ENCODE measurements around the gene IKBIP. TPM values are rescaled to one million over a fixed set of nuclear protein-coding genes. Genes with fewer than 3 reads are reported as not detected.
A peak's percentile ranks its signal among the peaks of the same experiment; 100 is the strongest.

The IKBIP gene
- total RNA-seq (2014; rRNA removed; shearing (Covaris generic); ENCODE audit: low replicate concordance), result 48.9 and 79.7 TPM in 2 replicates

- peak; percentile 97 for DNase-seq
- Histone ChIP-seq H3K9me3 (no peaks in the 10 kb centered on the region), H3K36me3 (peaks cover 28% of the 10 kb centered on the region), H3K4me3 (peak within 1 kb of the TSS; percentile 76), H3K27me3 (no peaks in the 10 kb centered on the region)
These were observed at the start of gene IKBIP, which contains the start of gene APAF1 for GRCh38 chr12:98644712-98645571. Gene IKBIP (minus strand): TSS chr12:98644788. CDS start chr12:98644701, 87 bp downstream. Gene APAF1 (plus strand): TSS chr12:98645290. CDS start chr12:98648360, 3,070 bp downstream.

GRCh38 chr12:98691351-98691750 is 46.8 kb upstream of the IKBIP start:
- H3K36me3 ChIP-seq, result peaks cover 26% of the 10 kb centered on the region
- no peak for DNase-seq

GRCh38 chr12:98686603-98687002 is 42.0 kb upstream of the IKBIP start:
- Histone ChIP-seq H3K4me3 (no peak overlapping the region), H3K36me3 (peaks cover 53% of the 10 kb centered on the region), H3K27me3 (no peaks in the 10 kb centered on the region), H3K9me3 (no peaks in the 10 kb centered on the region)
- DNase-seq, result no peak

More at GRCh38 chr12:98691351-98691750, 46.8 kb upstream of the IKBIP start:
- no peaks in the 10 kb centered on the region for H3K27me3 ChIP-seq
- H3K9me3 ChIP-seq, result no peaks in the 10 kb centered on the region
- no peak overlapping the region for H3K4me3 ChIP-seq

- peaks cover 57% of the 10 kb centered on the region for H3K36me3 ChIP-seq
- no peaks in the 10 kb centered on the region for H3K9me3 ChIP-seq
- DNase-seq, result no peak
- no peaks in the 10 kb centered on the region for H3K27me3 ChIP-seq
- no peak overlapping the region for H3K4me3 ChIP-seq
These were observed 39.6 kb upstream of the IKBIP start for GRCh38 chr12:98684199-98684598.

GRCh38 chr12:98679611-98680005 is 35.0 kb upstream of the IKBIP start:
- no peak for DNase-seq
- Histone ChIP-seq H3K9me3 (no peaks in the 10 kb centered on the region), H3K4me3 (no peak overlapping the region), H3K27me3 (no peaks in the 10 kb centered on the region), H3K36me3 (peaks cover 44% of the 10 kb centered on the region)

GRCh38 chr12:98678946-98679610 is 34.5 kb upstream of the IKBIP start:
- no peak for DNase-seq
- peaks cover 42% of the 10 kb centered on the region for H3K36me3 ChIP-seq
- H3K4me3 ChIP-seq, result no peak overlapping the region
- no peaks in the 10 kb centered on the region for H3K27me3 ChIP-seq
- H3K9me3 ChIP-seq, result no peaks in the 10 kb centered on the region

GRCh38 chr12:98678236-98678945 is 33.8 kb upstream of the IKBIP start:
- H3K4me3 ChIP-seq, result no peak overlapping the region
- no peaks in the 10 kb centered on the region for H3K9me3 ChIP-seq
- H3K27me3 ChIP-seq, result no peaks in the 10 kb centered on the region
- DNase-seq, result no peak
- peaks cover 40% of the 10 kb centered on the region for H3K36me3 ChIP-seq

- Histone ChIP-seq H3K27me3 (no peaks in the 10 kb centered on the region), H3K4me3 (no peak overlapping the region), H3K36me3 (peaks cover 25% of the 10 kb centered on the region), H3K9me3 (no peaks in the 10 kb centered on the region)
- no peak for DNase-seq
These were observed 30.3 kb upstream of the IKBIP start for GRCh38 chr12:98674841-98675240.

- Histone ChIP-seq H3K36me3 (peaks cover 27% of the 10 kb centered on the region), H3K27me3 (no peaks in the 10 kb centered on the region), H3K4me3 (no peak overlapping the region), H3K9me3 (no peaks in the 10 kb centered on the region)
- no peak for DNase-seq
These were observed 26.9 kb upstream of the IKBIP start for GRCh38 chr12:98671459-98671858.

GRCh38 chr12:98669751-98670150 is 25.2 kb upstream of the IKBIP start:
- Histone ChIP-seq H3K9me3 (no peaks in the 10 kb centered on the region), H3K4me3 (no peak overlapping the region), H3K36me3 (peaks cover 25% of the 10 kb centered on the region), H3K27me3 (no peaks in the 10 kb centered on the region)
- DNase-seq, result no peak

- H3K36me3 ChIP-seq, result peaks cover 37% of the 10 kb centered on the region
These were observed 15.9 kb upstream of the IKBIP start for GRCh38 chr12:98660521-98660920.

GRCh38 chr12:98656289-98657101 is 11.9 kb upstream of the IKBIP start:
- H3K9me3 ChIP-seq, result no peaks in the 10 kb centered on the region
- peaks cover 29% of the 10 kb centered on the region for H3K36me3 ChIP-seq
- no peak overlapping the region for H3K4me3 ChIP-seq
- H3K27me3 ChIP-seq, result no peaks in the 10 kb centered on the region
- DNase-seq, result no peak

More at GRCh38 chr12:98660521-98660920, 15.9 kb upstream of the IKBIP start:
- H3K9me3 ChIP-seq, result no peaks in the 10 kb centered on the region
- DNase-seq, result no peak
- H3K27me3 ChIP-seq, result no peaks in the 10 kb centered on the region
- no peak overlapping the region for H3K4me3 ChIP-seq

- Histone ChIP-seq H3K27me3 (no peaks in the 10 kb centered on the region), H3K9me3 (no peaks in the 10 kb centered on the region), H3K36me3 (peaks cover 36% of the 10 kb centered on the region), H3K4me3 (no peak overlapping the region)
- no peak for DNase-seq
These were observed 9.4 kb upstream of the IKBIP start for GRCh38 chr12:98653866-98654493.

GRCh38 chr12:98651328-98651727 is 6.7 kb upstream of the IKBIP start:
- no peak for DNase-seq
- peaks cover 32% of the 10 kb centered on the region for H3K36me3 ChIP-seq

GRCh38 chr12:98646294-98647090 is 1.9 kb upstream of the IKBIP start:
- H3K36me3 ChIP-seq, result peaks cover 30% of the 10 kb centered on the region

More at GRCh38 chr12:98651328-98651727, 6.7 kb upstream of the IKBIP start:
- H3K9me3 ChIP-seq, result no peaks in the 10 kb centered on the region
- no peak overlapping the region for H3K4me3 ChIP-seq
- H3K27me3 ChIP-seq, result no peaks in the 10 kb centered on the region

More at GRCh38 chr12:98646294-98647090, 1.9 kb upstream of the IKBIP start:
- no peaks in the 10 kb centered on the region for H3K9me3 ChIP-seq
- peak overlapping the region; percentile 76 for H3K4me3 ChIP-seq
- DNase-seq, result no peak
- no peaks in the 10 kb centered on the region for H3K27me3 ChIP-seq
